Dendritic cell treated with granulocyte-macrophage colony-stimulating factor and Interleukin-4, amounts not matched to agents 40 ng/mL and 50 ng/mL, for 4 days (primary cell): ENCODE data around the gene MAPKAPK3.

Experiments
- H3K27ac Mint-ChIP-seq: one replicate; pipeline ENCODE4 v1.8.0; 2022; ENCODE audit warnings: mild to moderate bottlenecking, mixed read lengths
- H3K27me3 Mint-ChIP-seq: one replicate; pipeline ENCODE4 v1.8.0; 2022; ENCODE audit warnings: mild to moderate bottlenecking, mixed read lengths
- H3K36me3 Mint-ChIP-seq: one replicate; pipeline ENCODE4 v1.8.0; 2022; ENCODE audit warnings: low read depth, mixed read lengths
- H3K4me1 Mint-ChIP-seq: one replicate; pipeline ENCODE4 v1.8.0; 2022; ENCODE audit warnings: low read depth, mixed read lengths
- H3K4me3 Mint-ChIP-seq: one replicate; pipeline ENCODE4 v1.8.0; 2022; ENCODE audit warnings: mild to moderate bottlenecking, moderate library complexity, mixed read lengths
- H3K9me3 Mint-ChIP-seq: one replicate; pipeline ENCODE4 v1.8.0; 2022; ENCODE audit warnings: mixed read lengths
- intact Hi-C: fragments of 100-400 bp; cut with micrococcal nuclease; formaldehyde crosslinking; loops from one replicate; pipeline ENCODE4 v1.15.0; 2022

The MAPKAPK3 gene

DNA sequence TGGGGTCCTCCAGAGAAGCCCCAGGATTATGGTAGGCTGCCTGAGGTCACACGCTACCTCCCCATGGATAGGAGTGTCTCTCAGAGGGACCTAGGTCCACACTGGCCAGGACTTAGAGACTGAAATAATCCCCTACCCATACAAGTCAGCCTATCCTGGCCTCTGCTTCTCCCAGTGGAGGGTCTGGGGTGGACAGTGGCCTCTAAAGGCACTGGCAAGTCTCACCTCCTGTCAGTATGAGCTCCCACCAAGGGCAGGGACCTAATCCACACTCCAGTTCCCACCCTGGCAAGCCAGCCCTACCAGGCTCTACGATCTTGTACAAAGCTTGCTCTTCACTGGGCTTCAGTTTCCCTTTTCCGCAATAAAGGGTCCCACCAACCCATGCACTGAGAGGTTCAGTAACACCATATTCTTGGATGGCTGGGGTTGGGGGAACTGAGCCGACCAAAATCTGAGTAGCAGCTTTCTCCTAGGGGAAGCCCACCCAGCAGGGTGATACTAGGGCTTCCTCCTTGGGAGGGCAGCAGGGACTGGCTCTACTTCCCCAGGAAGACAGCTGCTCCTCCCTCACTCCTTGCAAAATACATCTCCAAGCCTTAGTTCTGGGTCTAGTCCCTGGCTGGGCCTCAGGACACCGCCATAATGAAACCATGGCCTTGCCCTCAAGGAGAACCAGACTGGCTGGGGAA, 7.7 kb upstream of the MAPKAPK3 start:
- no peaks in the 10 kb centered on the region for H3K27me3 Mint-ChIP-seq
- intact Hi-C loops = no loop called here
- H3K9me3 Mint-ChIP-seq = no peaks in the 10 kb centered on the region
- peak overlapping the region; percentile 99 for H3K27ac Mint-ChIP-seq
- H3K4me1 Mint-ChIP-seq = peaks cover 55% of the 10 kb centered on the region
- H3K4me3 Mint-ChIP-seq = peak overlapping the region; percentile 99
- H3K36me3 Mint-ChIP-seq = peaks cover 97% of the 10 kb centered on the region

DNA sequence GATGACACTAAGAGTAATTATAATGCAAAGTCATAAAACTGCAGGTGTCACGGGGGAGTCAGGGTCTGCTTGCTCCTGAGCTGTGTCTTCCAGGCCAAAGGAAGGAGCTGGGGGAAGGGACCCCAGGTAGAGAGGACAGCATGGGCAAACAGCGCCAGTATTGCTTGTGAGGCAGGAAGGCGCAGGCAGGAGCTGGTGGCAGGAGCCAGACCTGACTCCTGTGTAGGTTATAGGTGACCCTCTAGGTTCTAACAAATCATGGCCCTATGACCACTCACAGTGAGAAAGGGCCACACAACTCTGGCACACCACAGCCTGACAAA, 7.2 kb upstream of the MAPKAPK3 start:
- Mint-ChIP-seq H3K9me3 (no peaks in the 10 kb centered on the region), H3K27ac (peak overlapping the region; percentile 99), H3K36me3 (peaks cover 97% of the 10 kb centered on the region), H3K4me1 (peaks cover 55% of the 10 kb centered on the region), H3K4me3 (peak overlapping the region; percentile 99), H3K27me3 (no peaks in the 10 kb centered on the region)
- intact Hi-C loops = loop anchor here (5.0 kb wide), 1 partner anchor 262 kb away; the partner anchor contains the start of gene ZMYND10

GRCh38 chr3:50610181-50610971, 6.6 kb upstream of the MAPKAPK3 start:
- intact Hi-C loops = loop anchor here (5.0 kb wide), 1 partner anchor 263 kb away; the partner anchor contains the start of gene ZMYND10
- peaks cover 53% of the 10 kb centered on the region for H3K4me1 Mint-ChIP-seq
- no peaks in the 10 kb centered on the region for H3K9me3 Mint-ChIP-seq
- peak overlapping the region; percentile 99 for H3K4me3 Mint-ChIP-seq
- H3K27ac Mint-ChIP-seq = peak overlapping the region; percentile 99
- H3K36me3 Mint-ChIP-seq = peaks cover 97% of the 10 kb centered on the region
- no peaks in the 10 kb centered on the region for H3K27me3 Mint-ChIP-seq

GRCh38 chr3:50610992-50611463, 5.9 kb upstream of the MAPKAPK3 start:
- Mint-ChIP-seq H3K27me3 (no peaks in the 10 kb centered on the region), H3K9me3 (no peaks in the 10 kb centered on the region), H3K27ac (peak overlapping the region; percentile 99), H3K4me3 (peak overlapping the region; percentile 99), H3K36me3 (peaks cover 97% of the 10 kb centered on the region), H3K4me1 (peaks cover 53% of the 10 kb centered on the region)
- intact Hi-C loops = loop anchor here (1.0 to 5.0 kb wide), 3 partner anchors 9 to 264 kb away; partner anchors contain the start of gene ZMYND10

- H3K4me3 Mint-ChIP-seq = peak within 1 kb of the TSS; percentile 99
- peaks cover 56% of the 10 kb centered on the region for H3K4me1 Mint-ChIP-seq
- intact Hi-C loops = loop anchor here (1.0 to 5.0 kb wide), 3 partner anchors 9 to 264 kb away; partner anchors contain the start of gene ZMYND10
- H3K9me3 Mint-ChIP-seq = no peaks in the 10 kb centered on the region
- H3K36me3 Mint-ChIP-seq = peaks cover 97% of the 10 kb centered on the region
- H3K27ac Mint-ChIP-seq = peak within 1 kb of the TSS; percentile 99
- no peaks in the 10 kb centered on the region for H3K27me3 Mint-ChIP-seq
Measured at GRCh38 chr3:50611464-50612233, 5.3 kb upstream of the MAPKAPK3 start, which contains the start of gene CISH. TSS of gene CISH (minus strand) at chr3:50611774. CDS start at chr3:50611650, 124 bp downstream.

DNA sequence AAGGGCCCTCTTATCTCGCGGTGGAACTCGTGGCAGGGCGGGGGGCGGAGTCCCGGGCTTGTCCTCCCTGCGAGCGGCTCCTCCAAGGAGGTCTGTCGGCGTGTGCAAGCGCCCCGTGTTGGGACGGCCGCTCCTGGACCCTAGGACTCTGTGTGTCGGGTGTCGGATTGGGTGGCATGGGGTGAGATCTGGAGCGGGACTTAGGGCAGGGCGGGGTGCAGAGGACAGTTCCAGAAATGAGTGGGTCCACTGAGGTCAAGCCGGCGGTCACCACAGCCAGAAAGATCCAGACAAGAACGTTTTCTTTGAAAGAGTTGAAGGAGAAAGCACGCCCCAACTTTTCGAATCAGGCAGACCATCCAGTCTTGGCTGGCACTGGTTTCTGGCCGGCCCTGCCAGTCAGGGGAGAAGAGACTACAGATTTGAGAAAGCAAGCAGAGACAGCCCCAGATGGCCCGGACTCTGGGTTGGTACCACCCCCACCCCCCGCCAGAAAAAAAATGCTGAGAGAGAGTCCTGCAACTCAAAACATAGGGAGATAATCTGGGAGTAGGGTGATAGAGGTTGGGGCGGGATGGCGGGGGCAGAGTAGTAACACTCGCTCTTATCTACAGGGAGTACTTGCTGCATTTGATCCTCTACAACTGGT, 4.6 kb upstream of the MAPKAPK3 start:
- intact Hi-C loops = loop anchor here (5.0 kb wide), 1 partner anchor 265 kb away; the partner anchor contains the start of gene ZMYND10

GRCh38 chr3:50612970-50613846, 3.7 kb upstream of the MAPKAPK3 start:
- Mint-ChIP-seq H3K27ac (peak overlapping the region; percentile 99), H3K4me1 (peaks cover 52% of the 10 kb centered on the region), H3K27me3 (no peaks in the 10 kb centered on the region), H3K4me3 (peak overlapping the region; percentile 99), H3K9me3 (no peaks in the 10 kb centered on the region), H3K36me3 (peaks cover 95% of the 10 kb centered on the region)
- intact Hi-C loops = loop anchor here (5.0 kb wide), 1 partner anchor 266 kb away; the partner anchor contains the start of gene ZMYND10

More for the DNA sequence above, 4.6 kb upstream of the MAPKAPK3 start:
- Mint-ChIP-seq H3K4me1 (peaks cover 57% of the 10 kb centered on the region), H3K27ac (peak overlapping the region; percentile 99), H3K36me3 (peaks cover 95% of the 10 kb centered on the region), H3K27me3 (no peaks in the 10 kb centered on the region), H3K4me3 (peak overlapping the region; percentile 99), H3K9me3 (no peaks in the 10 kb centered on the region)

DNA sequence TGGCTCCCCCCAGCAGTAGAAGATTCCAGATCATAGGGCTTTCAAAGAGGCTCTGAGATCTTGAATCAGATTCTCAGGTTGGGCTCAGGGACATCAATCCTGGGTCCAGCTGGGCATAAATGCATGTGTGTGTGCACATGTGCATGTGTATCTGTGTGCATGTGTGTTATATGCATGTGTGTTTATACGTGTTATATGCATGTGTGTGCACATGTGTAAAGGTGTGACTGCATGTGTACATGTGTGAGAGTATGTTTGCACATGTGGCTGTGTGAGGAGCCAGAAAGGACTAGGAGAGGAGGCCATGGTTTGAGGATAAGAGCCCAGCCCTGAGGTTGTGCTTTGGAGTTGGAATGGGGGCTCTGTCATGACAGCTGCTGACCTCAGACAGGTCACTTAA, 1.8 kb upstream of the MAPKAPK3 start:
- Mint-ChIP-seq H3K36me3 (peaks cover 95% of the 10 kb centered on the region), H3K4me1 (peaks cover 64% of the 10 kb centered on the region), H3K27ac (peak overlapping the region; percentile 98)

GRCh38 chr3:50616003-50616769, 765 bp upstream of the MAPKAPK3 start:
- Mint-ChIP-seq H3K27ac (peak overlapping the region; percentile 98), H3K9me3 (no peaks in the 10 kb centered on the region)

More for the DNA sequence above, 1.8 kb upstream of the MAPKAPK3 start:
- Mint-ChIP-seq H3K27me3 (no peaks in the 10 kb centered on the region), H3K9me3 (no peaks in the 10 kb centered on the region), H3K4me3 (peak overlapping the region; percentile 99)
- intact Hi-C loops = loop anchor here (5.0 kb wide), 2 partner anchors 37 to 772 kb away; partner anchors contain the start of gene MANF

DNA sequence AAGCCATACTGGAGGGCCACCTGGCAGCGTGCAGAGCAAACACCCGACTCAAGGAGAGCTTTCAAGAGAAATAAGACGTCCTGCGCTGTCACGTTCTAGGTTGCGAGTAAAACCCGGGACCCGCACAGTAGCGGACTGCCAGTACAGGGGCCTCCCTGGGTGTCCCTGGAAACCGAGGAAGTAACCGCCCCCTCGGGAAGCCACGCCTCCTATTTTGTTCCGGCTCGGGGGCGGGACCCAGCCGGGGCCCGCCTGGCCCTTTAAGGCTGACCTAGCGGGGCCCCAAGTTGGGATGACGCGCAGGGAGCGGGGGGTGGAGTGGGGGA, 218 bp upstream of the MAPKAPK3 start:
- Mint-ChIP-seq H3K4me3 (peak overlapping the region; percentile 99), H3K27ac (peak overlapping the region; percentile 98), H3K36me3 (peaks cover 94% of the 10 kb centered on the region), H3K4me1 (peaks cover 75% of the 10 kb centered on the region), H3K27me3 (no peaks in the 10 kb centered on the region), H3K9me3 (no peaks in the 10 kb centered on the region)
- intact Hi-C loops = loop anchor here (1.0 to 5.0 kb wide), 3 partner anchors 36 to 771 kb away; partner anchors contain the start of gene MANF

More at GRCh38 chr3:50616003-50616769, 765 bp upstream of the MAPKAPK3 start:
- Mint-ChIP-seq H3K4me3 (peak overlapping the region; percentile 99), H3K36me3 (peaks cover 95% of the 10 kb centered on the region), H3K4me1 (peaks cover 73% of the 10 kb centered on the region), H3K27me3 (no peaks in the 10 kb centered on the region)
- intact Hi-C loops = loop anchor here (1.0 to 5.0 kb wide), 3 partner anchors 36 to 771 kb away; partner anchors contain the start of gene MANF

GRCh38 chr3:50617911-50618481, 1.0 kb downstream of the MAPKAPK3 start:
- Mint-ChIP-seq H3K27me3 (no peaks in the 10 kb centered on the region), H3K4me3 (peak overlapping the region; percentile 99), H3K27ac (peak overlapping the region; percentile 98), H3K9me3 (no peaks in the 10 kb centered on the region), H3K4me1 (peaks cover 79% of the 10 kb centered on the region), H3K36me3 (peaks cover 94% of the 10 kb centered on the region)
- intact Hi-C loops = loop anchor here (5.0 kb wide), 2 partner anchors 34 to 769 kb away; partner anchors contain the start of gene MANF
